Measurements from ENCODE around the gene LYZ. TPM values are rescaled to one million over a fixed set of nuclear protein-coding genes. Genes with fewer than 3 reads are reported as not detected.

Gene LYZ
- total RNA-seq, 6 experiments from 2014 or later = not detected

GRCh38 chr12:69366796-69367195 lies 18.6 kb downstream of the LYZ start:
- TF ChIP-seq, protein P1, sequence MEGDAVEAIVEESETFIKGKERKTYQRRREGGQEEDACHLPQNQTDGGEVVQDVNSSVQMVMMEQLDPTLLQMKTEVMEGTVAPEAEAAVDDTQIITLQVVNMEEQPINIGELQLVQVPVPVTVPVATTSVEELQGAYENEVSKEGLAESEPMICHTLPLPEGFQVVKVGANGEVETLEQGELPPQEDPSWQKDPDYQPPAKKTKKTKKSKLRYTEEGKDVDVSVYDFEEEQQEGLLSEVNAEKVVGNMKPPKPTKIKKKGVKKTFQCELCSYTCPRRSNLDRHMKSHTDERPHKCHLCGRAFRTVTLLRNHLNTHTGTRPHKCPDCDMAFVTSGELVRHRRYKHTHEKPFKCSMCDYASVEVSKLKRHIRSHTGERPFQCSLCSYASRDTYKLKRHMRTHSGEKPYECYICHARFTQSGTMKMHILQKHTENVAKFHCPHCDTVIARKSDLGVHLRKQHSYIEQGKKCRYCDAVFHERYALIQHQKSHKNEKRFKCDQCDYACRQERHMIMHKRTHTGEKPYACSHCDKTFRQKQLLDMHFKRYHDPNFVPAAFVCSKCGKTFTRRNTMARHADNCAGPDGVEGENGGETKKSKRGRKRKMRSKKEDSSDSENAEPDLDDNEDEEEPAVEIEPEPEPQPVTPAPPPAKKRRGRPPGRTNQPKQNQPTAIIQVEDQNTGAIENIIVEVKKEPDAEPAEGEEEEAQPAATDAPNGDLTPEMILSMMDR (IDR thresholded peaks at IDR 0.05) = no peak
- Mint-ChIP-seq H3K27ac (no peak overlapping the region), H3K4me1 (ENCODE audit: low read depth) (no peaks in the 10 kb centered on the region), H3K27me3 (ENCODE audit: insufficient read depth) (peaks cover 1% of the 10 kb centered on the region; the same call in 1 of the 2 replicates), H3K4me3 (no peak overlapping the region), H3K36me3 (ENCODE audit: low read depth) (peaks cover 4% of the 10 kb centered on the region; the same call in 1 of the 2 replicates), H3K9me3 (no peaks in the 10 kb centered on the region)
- no peak for DNase-seq

- Mint-ChIP-seq H3K4me3 (no peak overlapping the region), H3K4me1 (ENCODE audit: low read depth) (no peaks in the 10 kb centered on the region), H3K9me3 (no peaks in the 10 kb centered on the region), H3K27me3 (ENCODE audit: insufficient read depth) (peaks cover 3% of the 10 kb centered on the region; the same call in 1 of the 2 replicates), H3K27ac (no peak overlapping the region), H3K36me3 (ENCODE audit: low read depth) (peaks cover 12% of the 10 kb centered on the region)
- DNase-seq = no peak
- TF ChIP-seq, protein P1 (IDR thresholded peaks at IDR 0.05) = no peak
These were observed 20.0 kb downstream of the LYZ start for GRCh38 chr12:69368171-69368570.

GRCh38 chr12:69383074-69383473 lies 34.9 kb downstream of the LYZ start:
- Mint-ChIP-seq H3K9me3 (no peaks in the 10 kb centered on the region), H3K36me3 (ENCODE audit: low read depth) (peaks cover 5% of the 10 kb centered on the region)

GRCh38 chr12:69385038-69385437 lies 36.9 kb downstream of the LYZ start:
- Mint-ChIP-seq H3K36me3 (ENCODE audit: low read depth) (peaks cover 8% of the 10 kb centered on the region; the same call in 1 of the 2 replicates), H3K4me1 (ENCODE audit: low read depth) (peaks cover 12% of the 10 kb centered on the region), H3K27ac (no peak overlapping the region), H3K9me3 (no peaks in the 10 kb centered on the region), H3K4me3 (no peak overlapping the region), H3K27me3 (ENCODE audit: insufficient read depth) (no peaks in the 10 kb centered on the region)
- DNase-seq = no peak
- TF ChIP-seq, protein P1 (IDR thresholded peaks at IDR 0.05) = no peak

More at GRCh38 chr12:69383074-69383473, 34.9 kb downstream of the LYZ start:
- Mint-ChIP-seq H3K27me3 (ENCODE audit: insufficient read depth) (no peaks in the 10 kb centered on the region), H3K4me1 (ENCODE audit: low read depth) (peaks cover 6% of the 10 kb centered on the region; the same call in 1 of the 2 replicates), H3K27ac (no peak overlapping the region), H3K4me3 (no peak overlapping the region)
- TF ChIP-seq, protein P1 (IDR thresholded peaks at IDR 0.05) = no peak
- no peak for DNase-seq

GRCh38 chr12:69386921-69387320 lies 38.7 kb downstream of the LYZ start:
- TF ChIP-seq, protein P1 (IDR thresholded peaks at IDR 0.05) = no peak
- Mint-ChIP-seq H3K27me3 (ENCODE audit: insufficient read depth) (no peaks in the 10 kb centered on the region), H3K27ac (no peak overlapping the region), H3K9me3 (no peaks in the 10 kb centered on the region), H3K4me1 (ENCODE audit: low read depth) (peaks cover 27% of the 10 kb centered on the region), H3K36me3 (ENCODE audit: low read depth) (peaks cover 16% of the 10 kb centered on the region; the same call in 1 of the 2 replicates), H3K4me3 (no peak overlapping the region)
- no peak for DNase-seq
